Keratinocyte (primary cell): ENCODE measurements around the gene ESRRB. TPM values are rescaled to one million over a fixed set of nuclear protein-coding genes. Genes with fewer than 3 reads are reported as not detected.

ENCODE experiments used
- DNase-seq: peaks from one replicate; pipeline ENCODE4 v3.0.0-alpha.2; 2011; ENCODE audit warnings: low read depth, missing footprints, low spot score
- FAIRE-seq: peaks from 2 replicates; lab custom pipeline; 2011; peaks lifted over from hg19 to GRCh38; lab: Jason Lieb, UNC
- H2AFZ ChIP-seq: 2 replicates; pipeline ENCODE4 v1.6.0; 2012; ENCODE audit warnings: low read length, control low read depth, inconsistent platforms; ENCODE audit not compliant: control insufficient read depth
- H3K27ac ChIP-seq: 2 replicates; pipeline ENCODE4 v1.5.1; 2011; ENCODE audit warnings: low read length; ENCODE audit not compliant: control insufficient read depth, insufficient read depth
- H3K27me3 ChIP-seq: 3 replicates; pipeline ENCODE4 v1.6.0; 2011; ENCODE audit warnings: low read length; ENCODE audit not compliant: control insufficient read depth, insufficient read depth; ENCODE audit errors: extremely low read depth
- H3K36me3 ChIP-seq, 2 experiments: 2 replicates in 1 of 2; 3 replicates in 1 of 2; pipeline ENCODE4 v1.5.1; 2011; ENCODE audit warnings: low read length in 2 of 2, mild to moderate bottlenecking in 1 of 2; ENCODE audit not compliant: control insufficient read depth in 2 of 2, insufficient read depth in 2 of 2; ENCODE audit errors: extremely low read depth in 1 of 2
- H3K4me1 ChIP-seq: 3 replicates; pipeline ENCODE4 v1.5.1; 2011; ENCODE audit warnings: low read length; ENCODE audit not compliant: control insufficient read depth, insufficient read depth; ENCODE audit errors: extremely low read depth
- H3K4me2 ChIP-seq: 3 replicates; pipeline ENCODE4 v1.6.0; 2011; ENCODE audit warnings: low read depth, low read length; ENCODE audit not compliant: control insufficient read depth, insufficient read depth; ENCODE audit errors: extremely low read depth
- H3K4me3 ChIP-seq, 3 experiments: fragments of 200-600 bp in 1 of 3; sonication (generic) in 1 of 3; 2 replicates in 2 of 3; 3 replicates in 1 of 3; pipeline ENCODE4 v1.5.1; 2011 to 2016; ENCODE audit warnings: low read length in 3 of 3, mild to moderate bottlenecking in 3 of 3, control low read depth in 2 of 3, inconsistent platforms in 1 of 3, low read depth in 1 of 3, mixed read lengths in 1 of 3, mixed run types in 1 of 3, moderate library complexity in 1 of 3; ENCODE audit not compliant: control insufficient read depth in 2 of 3, insufficient read depth in 2 of 3; ENCODE audit errors: extremely low read depth in 1 of 3
- H3K79me2 ChIP-seq: 2 replicates; pipeline ENCODE4 v1.6.0; 2012; ENCODE audit warnings: low read length; ENCODE audit not compliant: control insufficient read depth, insufficient read depth
- H3K9ac ChIP-seq: 3 replicates; pipeline ENCODE4 v1.6.0; 2011; ENCODE audit warnings: low read length; ENCODE audit not compliant: control insufficient read depth, insufficient read depth; ENCODE audit errors: extremely low read depth
- H3K9me1 ChIP-seq: 3 replicates; pipeline ENCODE4 v1.6.0; 2011; ENCODE audit warnings: low read length; ENCODE audit not compliant: control insufficient read depth, insufficient read depth; ENCODE audit errors: extremely low read depth
- H3K9me3 ChIP-seq: 2 replicates; pipeline ENCODE4 v1.5.1; 2012; ENCODE audit warnings: low read depth, low read length; ENCODE audit not compliant: control insufficient read depth
- H4K20me1 ChIP-seq: 3 replicates; pipeline ENCODE4 v1.6.0; 2011; ENCODE audit warnings: low read length; ENCODE audit not compliant: control insufficient read depth, insufficient read depth; ENCODE audit errors: extremely low read depth
- CTCF ChIP-seq, 3 experiments: IDR thresholded peaks in 1 of 3; conservative IDR thresholded peaks in 1 of 3; optimal IDR thresholded peaks in 1 of 3; 2 replicates in 2 of 3; 3 replicates in 1 of 3; pipeline versions ENCODE3 to v1.5.1; 2011; ENCODE audit warnings: low read length in 3 of 3, mild to moderate bottlenecking in 3 of 3, moderate library complexity in 2 of 3, control low read depth in 1 of 3, inconsistent platforms in 1 of 3; ENCODE audit not compliant: insufficient read depth in 2 of 3; ENCODE audit errors: extremely low read depth in 1 of 3
- EZH2 ChIP-seq: IDR thresholded peaks from one replicate; pipeline ENCODE4 v1.6.1; 2012; ENCODE audit warnings: inconsistent platforms, mild to moderate bottlenecking, low read length, moderate library complexity
- dilution Hi-C: fragments of 300-500 bp; cut with MboI; formaldehyde crosslinking; loops from one replicate; pipeline ENCODE4 v1.7.0; 2020; ENCODE audit warnings: low sequenced_read_pairs; ENCODE audit not compliant: extremely low pct_ligation_motif_present
- polyA plus RNA-seq, 5 experiments: library from polyadenylated mRNA; depleted of rRNA in 3 of 5; stranded (reverse) in 3 of 5; stranded (forward) in 1 of 5; unstranded in 1 of 5; fragments of >200 nt; gene quantifications; 1 replicate in 1 of 5; 2 replicates in 3 of 5; 3 replicates in 1 of 5; pipeline versions ENCODE4 v1.2.1 to v1.2.3, GENCODE V29; 2011 to 2012; ENCODE audit warnings: missing spikeins in 2 of 5, low read depth in 1 of 5, low replicate concordance in 1 of 5

The ESRRB gene
- polyA plus RNA-seq, 1 donor (not counting 4 experiments of a cell fraction or from before 2014, with no cell fraction given): 0.01 TPM

DNA sequence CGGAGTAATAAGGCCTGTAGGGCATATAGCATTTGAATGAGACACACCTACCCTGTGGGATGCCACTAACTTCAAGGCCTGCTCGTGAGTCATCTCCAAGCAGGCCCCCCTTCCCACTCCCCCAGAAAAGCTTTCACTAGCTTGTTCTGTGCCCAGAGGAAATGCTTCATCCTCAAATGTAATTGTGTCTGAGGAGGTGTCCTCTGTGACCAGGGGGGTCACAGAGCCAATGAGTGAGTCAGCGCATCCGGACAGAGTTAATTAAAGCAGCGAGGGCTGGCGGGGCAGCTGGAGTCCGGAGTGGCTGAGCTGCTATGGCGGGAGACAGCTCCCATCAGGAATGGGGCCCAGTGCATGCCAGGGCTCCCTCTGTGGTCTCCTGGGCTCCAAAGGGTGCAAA, 27.0 kb upstream of the ESRRB start:
- Histone ChIP-seq H2AFZ (no peak overlapping the region), H3K27ac (no peak overlapping the region), H3K9me3 (no peaks in the 10 kb centered on the region), H3K4me3 (no peak overlapping the region), H3K4me1 (no peaks in the 10 kb centered on the region), H3K27me3 (peaks cover 11% of the 10 kb centered on the region), H3K79me2 (no peaks in the 10 kb centered on the region), H3K4me2 (no peak overlapping the region), H3K36me3 (no peaks in the 10 kb centered on the region), H3K9me1 (no peaks in the 10 kb centered on the region), H3K9ac (no peak overlapping the region), H4K20me1 (no peaks in the 10 kb centered on the region)
- DNase-seq (no peak), FAIRE-seq (no peak)
- no peak for TF ChIP-seq EZH2
- no peak for TF ChIP-seq CTCF (optimal IDR thresholded peaks at IDR 0.05 in 1 of 3, IDR thresholded peaks at IDR 0.05 in 1 of 3, conservative IDR thresholded peaks at IDR 0.05 in 1 of 3; ENCODE audit: extremely low read depth in 1 of 3, insufficient read depth in 2 of 3, low read length in 3 of 3)
- dilution Hi-C loops: no loop called here

DNA sequence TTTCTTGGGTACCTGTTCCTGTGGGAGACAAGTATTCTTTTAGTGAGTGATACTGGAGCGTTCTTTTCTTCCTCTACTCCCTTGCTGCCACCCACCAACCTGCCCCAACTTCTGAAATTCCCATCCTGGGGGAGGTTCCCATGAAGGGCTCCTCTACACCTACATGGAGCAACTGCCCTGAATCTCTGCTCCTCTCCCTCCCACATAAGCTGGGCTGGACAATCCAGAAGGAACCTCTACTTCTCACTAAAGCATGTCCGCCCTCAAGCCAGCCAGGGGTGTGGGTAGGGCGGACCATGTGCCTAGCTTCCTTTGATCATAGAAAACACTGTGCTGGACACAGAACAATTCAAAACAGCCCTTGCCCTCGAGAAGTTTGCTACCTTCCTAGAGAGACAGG, 25.9 kb upstream of the ESRRB start:
- Histone ChIP-seq H3K79me2 (no peaks in the 10 kb centered on the region), H2AFZ (no peak overlapping the region), H4K20me1 (no peaks in the 10 kb centered on the region), H3K9ac (no peak overlapping the region), H3K4me3 (no peak overlapping the region), H3K9me1 (no peaks in the 10 kb centered on the region), H3K9me3 (no peaks in the 10 kb centered on the region), H3K27ac (no peak overlapping the region), H3K27me3 (peaks cover 14% of the 10 kb centered on the region), H3K4me1 (no peaks in the 10 kb centered on the region), H3K4me2 (no peak overlapping the region), H3K36me3 (no peaks in the 10 kb centered on the region)
- dilution Hi-C loops: no loop called here
- DNase-seq: no peak
- TF ChIP-seq CTCF (optimal IDR thresholded peaks at IDR 0.05 in 1 of 3, IDR thresholded peaks at IDR 0.05 in 1 of 3, conservative IDR thresholded peaks at IDR 0.05 in 1 of 3; ENCODE audit: extremely low read depth in 1 of 3, insufficient read depth in 2 of 3, low read length in 3 of 3): no peak
- TF ChIP-seq EZH2: no peak
- no peak for FAIRE-seq
